AG10803 (cell line): Measurements from ENCODE around the gene TBC1D24.
A peak's percentile ranks its signal among the peaks of the same experiment; 100 is the strongest.
"Not testable (repeated sequence)": the region's sequence is repeated elsewhere in the genome, so short reads cannot be mapped to it uniquely, and the experiment has no call there.

ENCODE experiments used
- DNase-seq: peaks from one replicate; pipeline ENCODE4 v3.0.0; 2010; ENCODE audit warnings: low read depth
- H3K4me3 ChIP-seq: 2 replicates; pipeline ENCODE4 v1.5.1; 2011; ENCODE audit warnings: mild to moderate bottlenecking, low read length, control low read depth
- TF ChIP-seq, protein P1 (sequence below): conservative IDR thresholded peaks from 2 replicates; pipeline ENCODE4 v1.5.1; 2011; ENCODE audit warnings: mild to moderate bottlenecking, low read length, control low read depth, inconsistent platforms

The TBC1D24 gene

DNA sequence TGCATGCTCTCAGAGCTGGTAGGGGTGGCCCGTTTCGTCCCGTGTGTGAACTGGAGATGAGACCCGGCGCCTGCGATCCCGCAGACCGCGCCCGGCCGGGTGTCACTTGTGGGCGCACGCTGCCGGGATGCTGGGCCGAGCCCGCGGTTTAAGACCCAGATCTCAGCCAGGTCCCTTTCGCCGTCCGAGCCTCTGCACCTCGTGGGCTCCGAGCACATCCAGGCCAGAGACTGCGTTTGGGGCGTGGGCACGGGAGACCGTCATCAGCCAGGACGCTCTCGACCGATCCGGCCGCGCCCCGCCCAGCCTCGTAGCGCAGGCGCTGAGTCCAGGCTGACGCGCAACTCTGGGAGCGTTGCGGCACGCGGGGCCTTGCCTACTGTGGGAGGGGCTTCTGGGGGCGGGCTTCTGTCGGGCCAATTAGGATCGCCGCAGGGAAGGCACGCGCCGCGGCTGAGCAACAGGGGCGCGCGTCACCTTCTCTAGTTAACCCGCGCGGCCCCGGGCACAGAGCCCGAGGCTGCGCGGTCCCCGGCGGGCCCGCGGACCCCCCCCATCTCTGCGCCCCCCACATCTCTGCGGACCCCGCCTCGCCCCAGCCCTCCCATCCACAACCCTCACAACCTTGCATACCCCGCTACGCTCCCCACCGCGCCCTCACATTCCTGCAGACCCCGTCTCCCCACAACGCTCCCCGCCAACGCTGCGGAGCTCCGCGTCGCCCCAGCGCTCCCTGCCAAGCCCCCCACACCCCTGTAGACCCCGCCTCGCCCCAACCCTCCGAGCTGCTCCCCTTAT, 57.0 kb downstream of the TBC1D24 start:
- DNase-seq: peak; percentile 96
- TF ChIP-seq, protein P1, sequence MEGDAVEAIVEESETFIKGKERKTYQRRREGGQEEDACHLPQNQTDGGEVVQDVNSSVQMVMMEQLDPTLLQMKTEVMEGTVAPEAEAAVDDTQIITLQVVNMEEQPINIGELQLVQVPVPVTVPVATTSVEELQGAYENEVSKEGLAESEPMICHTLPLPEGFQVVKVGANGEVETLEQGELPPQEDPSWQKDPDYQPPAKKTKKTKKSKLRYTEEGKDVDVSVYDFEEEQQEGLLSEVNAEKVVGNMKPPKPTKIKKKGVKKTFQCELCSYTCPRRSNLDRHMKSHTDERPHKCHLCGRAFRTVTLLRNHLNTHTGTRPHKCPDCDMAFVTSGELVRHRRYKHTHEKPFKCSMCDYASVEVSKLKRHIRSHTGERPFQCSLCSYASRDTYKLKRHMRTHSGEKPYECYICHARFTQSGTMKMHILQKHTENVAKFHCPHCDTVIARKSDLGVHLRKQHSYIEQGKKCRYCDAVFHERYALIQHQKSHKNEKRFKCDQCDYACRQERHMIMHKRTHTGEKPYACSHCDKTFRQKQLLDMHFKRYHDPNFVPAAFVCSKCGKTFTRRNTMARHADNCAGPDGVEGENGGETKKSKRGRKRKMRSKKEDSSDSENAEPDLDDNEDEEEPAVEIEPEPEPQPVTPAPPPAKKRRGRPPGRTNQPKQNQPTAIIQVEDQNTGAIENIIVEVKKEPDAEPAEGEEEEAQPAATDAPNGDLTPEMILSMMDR: no peak
- H3K4me3 ChIP-seq: peak overlapping the region; percentile 76

DNA sequence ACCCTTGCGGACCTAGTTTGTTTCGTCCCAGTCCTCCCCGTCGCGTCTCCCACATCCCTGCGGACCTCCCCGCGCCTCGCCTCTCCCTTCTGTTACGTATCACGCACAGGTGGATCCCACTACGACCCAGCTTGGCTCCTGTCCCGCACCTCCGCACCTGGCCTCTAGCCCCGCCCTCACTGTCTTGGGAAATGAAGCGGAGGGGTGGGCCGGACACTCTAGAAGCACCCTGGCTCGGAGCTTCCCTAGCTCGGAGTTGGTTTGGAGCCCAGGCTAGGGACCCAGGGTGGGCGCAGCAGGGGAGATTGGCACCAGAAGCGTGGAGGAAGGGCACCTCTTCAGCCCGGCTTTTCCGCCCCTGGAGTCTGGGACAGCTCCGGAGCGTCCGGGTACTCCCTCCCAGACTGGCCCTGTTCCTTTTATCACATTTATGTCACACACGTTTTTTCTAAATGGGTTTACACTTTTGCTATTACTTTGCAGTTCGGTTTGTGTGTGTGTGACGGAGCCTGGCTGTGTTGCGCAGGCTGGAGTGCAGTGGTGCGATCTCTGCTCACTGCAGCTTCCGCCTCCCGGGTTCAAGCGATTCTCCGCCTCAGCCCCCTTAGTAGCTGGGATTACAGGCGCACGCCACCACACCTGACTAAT, 57.7 kb downstream of the TBC1D24 start:
- TF ChIP-seq, protein P1: no peak

DNA sequence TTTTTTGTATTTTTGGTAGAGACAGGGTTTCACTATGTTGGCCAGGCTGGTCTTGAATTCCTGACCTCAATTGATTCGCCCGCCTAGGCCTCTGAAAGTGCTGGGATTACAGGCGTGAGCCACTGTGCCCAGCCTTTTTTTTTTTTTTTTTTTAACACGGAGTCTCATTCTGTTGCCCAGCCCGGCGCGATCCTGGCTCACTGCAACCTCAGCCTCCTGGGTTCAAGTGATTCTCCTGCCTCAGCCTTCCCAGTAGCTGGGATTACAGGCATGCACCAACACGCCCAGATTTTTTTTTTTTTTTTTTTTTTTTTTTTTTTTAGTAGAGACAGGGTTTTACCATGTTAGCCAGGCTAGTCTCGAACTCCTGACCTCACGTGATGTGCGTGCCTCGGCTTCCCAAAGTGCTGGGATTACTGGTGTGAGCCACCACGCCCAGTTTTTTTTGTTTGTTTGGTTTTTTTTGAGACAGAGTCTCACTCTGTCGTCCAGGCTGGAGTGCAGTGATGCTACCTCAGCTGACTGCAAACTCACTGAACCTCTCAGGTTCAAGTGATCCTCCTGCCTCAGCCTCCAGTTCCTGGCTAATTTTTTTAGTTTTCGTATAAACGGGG, 58.3 kb downstream of the TBC1D24 start:
- not testable (repeated sequence) for DNase-seq, H3K4me3 ChIP-seq

More for the DNA sequence above, 57.7 kb downstream of the TBC1D24 start:
- DNase-seq: peak; percentile 42
- H3K4me3 ChIP-seq: peak overlapping the region; percentile 76

DNA sequence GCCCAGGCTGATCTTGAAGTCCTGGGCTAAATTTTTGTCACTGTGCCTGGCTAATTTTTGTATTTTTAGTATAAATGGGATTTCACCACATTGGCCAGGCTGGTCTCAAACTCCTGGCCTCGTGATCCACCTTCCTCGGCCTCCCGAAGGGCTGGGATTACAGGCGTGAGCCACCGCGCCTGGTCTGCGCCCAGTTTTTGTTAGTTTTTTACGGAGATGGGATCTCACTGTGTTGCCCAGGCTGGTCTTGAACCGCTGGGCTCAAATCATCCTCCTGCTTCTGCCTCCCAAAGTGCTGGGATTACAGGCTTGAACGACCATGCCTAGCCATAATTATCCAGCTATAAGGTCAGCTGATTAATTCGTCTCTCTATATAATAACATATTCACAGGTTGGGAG, 59.0 kb downstream of the TBC1D24 start:
- no peak for DNase-seq
- TF ChIP-seq, protein P1: no peak
- no peak overlapping the region for H3K4me3 ChIP-seq

DNA sequence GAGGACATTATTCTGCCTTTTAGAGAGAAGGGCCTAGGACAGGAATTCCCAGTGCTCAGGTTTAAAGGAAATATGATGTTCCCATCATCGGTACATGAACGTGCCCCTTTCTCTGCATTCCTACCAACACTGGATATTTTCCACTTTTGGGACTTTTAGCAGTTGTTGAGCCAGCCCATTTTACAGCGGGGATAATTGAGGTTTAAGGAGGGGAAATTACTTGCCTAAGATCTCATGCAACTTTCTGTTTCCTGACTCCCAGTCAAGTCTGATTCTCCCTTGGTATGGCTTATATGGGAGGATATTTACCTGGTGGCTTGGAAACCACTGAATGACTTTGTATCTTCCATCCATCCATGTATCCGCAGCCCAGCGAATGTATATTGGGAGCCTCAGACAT, 59.4 kb downstream of the TBC1D24 start:
- H3K4me3 ChIP-seq, DNase-seq: not testable (repeated sequence)

DNA sequence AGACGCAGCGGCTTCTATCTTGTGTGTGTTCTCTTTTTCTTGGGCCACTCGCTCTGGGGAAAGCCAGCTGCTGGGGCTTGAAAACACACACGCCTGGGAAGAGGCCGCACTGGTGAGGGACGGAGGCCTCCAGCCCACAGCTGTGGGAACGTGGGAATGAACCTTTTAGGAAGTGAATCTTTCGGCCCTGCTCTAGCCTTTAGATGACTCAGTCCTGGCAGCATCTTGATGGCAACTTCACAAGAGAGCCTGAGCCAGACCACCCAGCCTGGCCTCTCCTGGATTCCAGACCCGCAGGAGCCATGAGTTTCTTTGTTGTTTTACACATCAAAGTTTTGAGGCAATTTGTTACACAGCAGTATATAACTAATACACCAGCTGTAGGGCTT, 60.7 kb downstream of the TBC1D24 start:
- TF ChIP-seq, protein P1: no peak
- peak; percentile 91 for DNase-seq
- no peak overlapping the region for H3K4me3 ChIP-seq

DNA sequence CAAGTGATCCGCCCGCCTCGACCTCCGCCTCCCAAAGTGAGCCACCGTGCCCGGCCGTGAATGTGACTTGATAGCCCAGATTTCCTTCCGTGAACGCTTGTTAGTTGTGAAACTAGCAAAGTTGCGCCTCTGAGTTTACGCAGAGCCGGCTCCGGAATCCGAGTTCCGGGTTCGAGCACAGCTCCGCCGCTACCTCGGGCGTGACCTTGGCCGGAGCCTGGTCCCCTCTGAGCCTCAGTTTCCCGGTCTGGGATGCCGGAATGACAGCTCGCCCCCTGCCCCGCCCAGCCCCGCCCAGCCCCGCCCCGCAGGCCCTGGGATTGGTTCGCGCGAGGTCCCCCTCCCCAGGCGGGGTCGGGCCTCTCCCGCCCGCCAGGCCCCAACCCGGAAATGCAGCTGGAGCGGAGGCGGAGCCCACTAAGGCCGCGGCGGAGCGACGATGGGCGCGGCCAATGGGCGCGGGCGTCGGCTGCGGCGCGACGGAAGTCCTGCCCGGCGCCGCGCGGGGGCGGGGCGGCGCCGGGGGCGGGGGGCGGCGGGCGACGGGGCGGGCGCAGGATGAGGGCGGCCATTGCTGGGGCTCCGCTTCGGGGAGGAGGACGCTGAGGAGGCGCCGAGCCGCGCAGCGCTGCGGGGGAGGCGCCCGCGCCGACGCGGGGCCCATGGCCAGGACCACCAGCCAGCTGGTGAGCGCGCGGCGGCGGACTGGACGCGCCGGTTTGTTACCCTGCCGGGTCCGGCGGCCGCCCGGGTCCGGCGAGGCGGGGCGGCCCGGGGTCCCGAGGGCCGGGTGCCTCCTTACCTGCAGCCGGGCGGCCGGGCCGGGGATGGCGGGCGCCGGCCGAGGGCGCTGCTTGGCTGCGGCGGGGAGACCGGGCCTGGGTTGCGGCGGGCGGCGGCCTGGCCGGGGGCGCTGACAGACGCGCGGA, 62.8 kb downstream of the TBC1D24 start, which contains the start of gene PDPK1:
TSS of gene PDPK1 (plus strand) at position 571 of the 929 bp plus-strand sequence. CDS start at position 663, 92 bp downstream.
- peak within 1 kb of the TSS; percentile 76 for H3K4me3 ChIP-seq
- DNase-seq: peak; percentile 94
- TF ChIP-seq, protein P1: no peak

DNA sequence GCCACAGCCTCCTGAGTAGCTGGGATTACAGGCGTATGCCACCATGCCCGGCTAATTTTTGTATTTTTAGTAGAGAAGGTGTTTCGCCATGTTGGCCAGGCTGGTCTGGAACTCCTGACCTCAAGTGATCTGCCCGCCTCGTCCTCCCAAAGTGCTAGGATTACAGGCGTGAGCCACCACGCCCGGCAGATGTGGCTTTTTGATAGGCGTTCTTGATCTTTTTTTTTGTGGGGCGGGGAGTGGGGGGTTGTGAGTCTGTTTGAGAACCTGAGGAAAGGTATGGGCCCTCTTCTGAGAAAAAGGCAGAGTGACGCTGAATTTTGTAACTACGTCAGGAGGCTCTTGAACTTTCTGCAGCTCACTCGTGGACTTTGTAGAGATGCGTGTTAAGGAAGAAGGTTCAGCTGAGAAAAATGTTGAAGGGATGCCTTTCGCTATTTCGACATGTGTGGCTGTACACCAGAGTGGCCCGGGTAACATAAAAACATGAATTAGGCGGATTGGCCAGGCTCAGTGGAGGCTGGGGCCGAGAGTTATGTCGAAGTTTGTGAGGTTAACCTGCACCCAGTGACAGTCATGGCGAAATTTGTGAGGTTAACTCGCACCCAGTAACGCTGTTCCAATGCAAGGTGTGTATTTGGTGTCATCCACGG, 64.4 kb downstream of the TBC1D24 start:
- not testable (repeated sequence) for DNase-seq
- peak overlapping the region; percentile 59 for H3K4me3 ChIP-seq
